ENCODE data around the gene CYP46A1. TPM values are rescaled to one million over a fixed set of nuclear protein-coding genes. Genes with fewer than 3 reads are reported as not detected.

Gene CYP46A1
- total and polyA plus RNA-seq, 2 experiments from 2014 or later, result 0.47 to 1.7 TPM

DNA sequence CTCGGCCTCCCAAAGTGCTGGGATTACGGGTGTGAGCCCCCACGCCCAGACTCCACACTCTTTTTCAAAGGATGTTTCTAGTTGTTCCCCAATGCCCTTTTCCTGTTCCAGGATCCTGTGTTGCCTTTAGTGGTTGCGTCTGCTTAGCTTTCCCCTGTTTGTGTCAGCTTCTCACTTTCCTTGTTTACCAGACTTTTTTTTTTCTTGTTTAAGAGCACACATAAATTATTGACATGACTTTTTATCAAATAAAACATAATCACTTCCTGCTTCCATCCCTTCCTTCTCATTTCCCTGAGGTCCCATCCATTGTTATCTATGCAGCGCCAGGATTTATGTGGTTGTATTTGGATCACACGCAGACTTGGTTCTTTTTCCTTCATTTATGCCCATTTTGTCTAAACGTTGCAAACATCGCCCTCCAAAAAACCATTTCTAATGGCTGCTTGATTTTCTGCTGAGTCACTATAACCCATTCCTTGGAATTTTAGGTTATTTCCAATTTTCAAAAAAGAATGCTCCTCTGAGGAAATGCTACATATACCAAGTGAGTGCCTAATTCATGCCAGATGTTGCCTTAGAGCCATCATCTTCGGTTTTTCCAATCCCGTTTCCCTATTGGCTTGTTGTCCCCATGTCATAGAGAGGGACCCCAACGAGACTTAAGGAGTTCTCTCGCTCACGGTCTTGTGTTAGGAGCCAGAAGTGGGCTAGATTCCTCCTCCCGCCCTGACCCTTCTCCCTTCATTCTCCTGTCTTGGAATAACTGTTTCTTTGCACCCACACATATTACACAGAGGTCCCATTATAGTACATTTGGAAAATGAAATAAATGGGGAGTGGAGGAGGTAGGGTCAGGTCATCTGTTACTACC, 13.5 kb upstream of the CYP46A1 start:
- H3K27ac ChIP-seq, result peak overlapping the region; percentile 35
- H2AFZ ChIP-seq, result no peak overlapping the region
- H4K20me1 ChIP-seq (ENCODE audit: insufficient read depth, poor library complexity, severe bottlenecking), result no peaks in the 10 kb centered on the region
- peaks cover 17% of the 10 kb centered on the region for H3K4me1 ChIP-seq (ENCODE audit: insufficient read depth)
- no peaks in the 10 kb centered on the region for H3K27me3 ChIP-seq
- H3K79me2 ChIP-seq, result no peaks in the 10 kb centered on the region
- H3K36me3 ChIP-seq (replicated peaks; ENCODE audit: insufficient read depth, low read depth), result no peaks in the 10 kb centered on the region
- H3K9me3 ChIP-seq (ENCODE audit: low read depth), result no peaks in the 10 kb centered on the region
- no peak for DNase-seq (ENCODE audit: low spot score)
- TF ChIP-seq, protein P1, sequence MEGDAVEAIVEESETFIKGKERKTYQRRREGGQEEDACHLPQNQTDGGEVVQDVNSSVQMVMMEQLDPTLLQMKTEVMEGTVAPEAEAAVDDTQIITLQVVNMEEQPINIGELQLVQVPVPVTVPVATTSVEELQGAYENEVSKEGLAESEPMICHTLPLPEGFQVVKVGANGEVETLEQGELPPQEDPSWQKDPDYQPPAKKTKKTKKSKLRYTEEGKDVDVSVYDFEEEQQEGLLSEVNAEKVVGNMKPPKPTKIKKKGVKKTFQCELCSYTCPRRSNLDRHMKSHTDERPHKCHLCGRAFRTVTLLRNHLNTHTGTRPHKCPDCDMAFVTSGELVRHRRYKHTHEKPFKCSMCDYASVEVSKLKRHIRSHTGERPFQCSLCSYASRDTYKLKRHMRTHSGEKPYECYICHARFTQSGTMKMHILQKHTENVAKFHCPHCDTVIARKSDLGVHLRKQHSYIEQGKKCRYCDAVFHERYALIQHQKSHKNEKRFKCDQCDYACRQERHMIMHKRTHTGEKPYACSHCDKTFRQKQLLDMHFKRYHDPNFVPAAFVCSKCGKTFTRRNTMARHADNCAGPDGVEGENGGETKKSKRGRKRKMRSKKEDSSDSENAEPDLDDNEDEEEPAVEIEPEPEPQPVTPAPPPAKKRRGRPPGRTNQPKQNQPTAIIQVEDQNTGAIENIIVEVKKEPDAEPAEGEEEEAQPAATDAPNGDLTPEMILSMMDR (IDR thresholded peaks at IDR 0.05; ENCODE audit: poor library complexity), result no peak
- TF ChIP-seq EZH2phosphoT487 (IDR thresholded peaks at IDR 0.05; ENCODE audit: low read depth, severe bottlenecking, unreplicated experiment) (no peak), EZH2 (IDR thresholded peaks at IDR 0.05; ENCODE audit: borderline replicate concordance) (no peak)
- no peaks in the 10 kb centered on the region for H3K9me2 ChIP-seq (replicated peaks; ENCODE audit: insufficient read depth)
- no peak overlapping the region for H3K4me3 ChIP-seq
- 73% methylated on average over 14 of the region's 14 CpGs for WGBS (ENCODE audit: low lambda C conversion rate, missing lambda C conversion rate)
- no peak overlapping the region for H3K4me2 ChIP-seq

DNA sequence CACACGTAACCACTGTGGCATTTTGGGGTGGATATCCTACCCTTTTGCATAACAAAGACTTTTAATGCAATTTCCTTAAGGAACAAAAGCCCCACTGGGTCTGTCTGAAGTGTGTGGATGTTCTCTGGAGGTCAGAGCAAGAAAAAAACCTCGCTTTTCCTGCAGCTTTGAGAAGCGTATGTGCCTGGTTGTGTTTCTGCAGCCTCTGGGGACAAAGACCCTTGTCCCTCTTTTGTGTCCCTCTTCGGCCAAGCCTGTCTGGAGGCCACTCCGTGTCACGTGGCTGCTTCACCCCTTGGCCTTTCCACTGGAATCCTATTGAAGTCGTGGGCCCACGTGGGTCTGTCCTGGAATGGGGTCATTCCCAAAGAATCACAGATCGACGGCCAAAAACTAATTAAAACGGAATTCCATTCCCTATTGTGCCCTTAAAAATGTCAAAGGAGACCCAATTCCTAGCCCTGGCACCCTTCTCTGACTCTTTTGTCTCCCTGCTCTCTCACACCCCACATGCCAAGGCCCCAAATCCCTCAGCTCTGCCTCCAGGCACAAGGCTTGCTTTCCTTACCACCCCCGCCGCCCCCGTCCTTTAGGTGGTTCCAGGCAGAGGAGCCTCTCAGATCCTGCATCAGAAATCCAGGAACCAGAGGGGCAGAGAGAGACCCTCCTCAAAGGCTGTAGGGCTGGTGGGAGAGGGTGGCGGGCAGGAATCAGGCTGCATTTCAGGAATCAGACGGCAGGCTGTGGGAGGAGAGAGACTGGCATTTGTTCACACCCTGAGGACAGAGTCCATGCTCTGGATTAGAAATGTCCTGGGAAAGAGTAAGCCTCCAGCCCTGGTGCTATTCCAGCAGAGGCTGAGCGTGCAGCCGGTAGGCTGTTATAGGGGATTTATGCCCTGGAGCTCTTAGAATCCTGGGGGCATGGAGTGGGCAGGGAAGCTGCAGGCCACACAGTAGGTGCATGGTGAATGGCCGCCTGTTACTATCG, 12.6 kb upstream of the CYP46A1 start:
- H3K79me2 ChIP-seq, result no peaks in the 10 kb centered on the region
- WGBS (ENCODE audit: low lambda C conversion rate, missing lambda C conversion rate), result 65% methylated on average over 20 of the region's 20 CpGs
- H3K4me3 ChIP-seq, result no peak overlapping the region
- no peak overlapping the region for H2AFZ ChIP-seq
- H3K9me3 ChIP-seq (ENCODE audit: low read depth), result no peaks in the 10 kb centered on the region
- TF ChIP-seq EZH2 (IDR thresholded peaks at IDR 0.05; ENCODE audit: borderline replicate concordance) (no peak), EZH2phosphoT487 (IDR thresholded peaks at IDR 0.05; ENCODE audit: low read depth, severe bottlenecking, unreplicated experiment) (no peak)
- TF ChIP-seq, protein P1 (IDR thresholded peaks at IDR 0.05; ENCODE audit: poor library complexity), result no peak
- peak; percentile 57 for DNase-seq (ENCODE audit: low spot score)
- H3K27ac ChIP-seq, result peak overlapping the region; percentile 35
- H3K27me3 ChIP-seq, result no peaks in the 10 kb centered on the region
- H3K36me3 ChIP-seq (replicated peaks; ENCODE audit: insufficient read depth, low read depth), result no peaks in the 10 kb centered on the region
- H3K4me1 ChIP-seq (ENCODE audit: insufficient read depth), result peaks cover 17% of the 10 kb centered on the region
- H4K20me1 ChIP-seq (ENCODE audit: insufficient read depth, poor library complexity, severe bottlenecking), result no peaks in the 10 kb centered on the region
- H3K4me2 ChIP-seq, result peak overlapping the region; percentile 2
- H3K9me2 ChIP-seq (replicated peaks; ENCODE audit: insufficient read depth), result no peaks in the 10 kb centered on the region

DNA sequence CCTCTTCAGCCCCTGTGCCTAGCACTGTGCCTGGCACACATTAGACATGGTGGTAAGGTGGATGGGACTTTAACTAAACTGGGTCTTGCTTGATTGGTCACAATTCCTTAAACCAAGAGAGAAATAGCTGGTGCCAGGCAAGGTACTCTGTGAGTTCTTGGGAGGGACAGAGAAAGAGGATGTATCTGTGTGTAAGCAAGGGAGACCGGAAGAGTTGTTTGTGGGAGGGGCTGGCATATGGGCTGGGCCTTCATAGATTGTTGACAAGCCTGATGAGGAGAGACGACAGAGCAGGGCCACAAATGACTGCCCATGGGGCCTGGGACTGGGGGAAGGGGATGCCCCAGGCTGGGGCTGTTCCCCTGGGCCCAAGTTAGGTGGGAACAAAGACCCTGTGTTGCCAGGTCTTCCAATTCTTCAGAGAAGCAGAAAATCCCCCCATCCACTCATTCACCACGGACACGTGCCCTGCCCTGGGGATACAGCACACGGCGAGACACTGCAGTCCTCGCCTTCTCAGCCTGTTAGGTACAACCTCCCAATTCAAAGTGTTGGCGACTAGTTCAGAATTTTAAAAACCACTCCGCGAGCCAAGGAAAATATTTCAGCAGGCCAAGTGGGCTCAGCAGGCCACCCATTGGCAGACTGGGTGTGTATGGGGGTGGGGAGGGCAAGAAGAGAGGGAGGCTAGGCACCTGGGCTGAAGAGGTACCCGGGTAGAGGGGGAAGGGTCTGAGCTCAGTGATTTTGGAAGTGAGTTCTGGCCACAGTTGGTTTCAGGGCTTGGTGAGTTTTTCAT, 11.4 kb upstream of the CYP46A1 start:
- Histone ChIP-seq H3K27ac (peak overlapping the region; percentile 18), H3K79me2 (no peaks in the 10 kb centered on the region), H3K9me3 (ENCODE audit: low read depth) (no peaks in the 10 kb centered on the region), H2AFZ (no peak overlapping the region), H3K4me1 (ENCODE audit: insufficient read depth) (peaks cover 24% of the 10 kb centered on the region), H3K36me3 (replicated peaks; ENCODE audit: insufficient read depth, low read depth) (no peaks in the 10 kb centered on the region), H3K4me2 (no peak overlapping the region), H3K9me2 (replicated peaks; ENCODE audit: insufficient read depth) (no peaks in the 10 kb centered on the region), H4K20me1 (ENCODE audit: insufficient read depth, poor library complexity, severe bottlenecking) (no peaks in the 10 kb centered on the region), H3K27me3 (no peaks in the 10 kb centered on the region), H3K4me3 (no peak overlapping the region)
- DNase-seq (ENCODE audit: low spot score), result no peak
- WGBS (ENCODE audit: low lambda C conversion rate, missing lambda C conversion rate), result 87% methylated on average over 11 of the region's 11 CpGs
- TF ChIP-seq EZH2phosphoT487 (IDR thresholded peaks at IDR 0.05; ENCODE audit: low read depth, severe bottlenecking, unreplicated experiment) (no peak), EZH2 (IDR thresholded peaks at IDR 0.05; ENCODE audit: borderline replicate concordance) (no peak)
- TF ChIP-seq, protein P1 (IDR thresholded peaks at IDR 0.05; ENCODE audit: poor library complexity), result no peak

Measured in hepatocyte (in vitro differentiated cells).